UCSD-AML1 (cell line): Measurements from ENCODE around the gene MARK3.

Source experiments
- DNase-seq: peaks from one replicate; lab custom pipeline; 2025; ENCODE audit not compliant: unreplicated experiment; lab: John Stamatoyannopoulos, UW

The MARK3 gene

GRCh38 chr14:103535081-103535890, 150.1 kb downstream of the MARK3 start:
- no peak for DNase-seq

GRCh38 chr14:103535891-103536565, 150.8 kb downstream of the MARK3 start:
- no peak for DNase-seq

GRCh38 chr14:103536693-103537092, 151.5 kb downstream of the MARK3 start:
- no peak for DNase-seq

GRCh38 chr14:103537175-103537990, 152.2 kb downstream of the MARK3 start:
- no peak for DNase-seq

GRCh38 chr14:103538291-103539055, 153.3 kb downstream of the MARK3 start:
- DNase-seq: no peak

GRCh38 chr14:103539056-103539825, 154.0 kb downstream of the MARK3 start:
- DNase-seq: no peak

GRCh38 chr14:103540821-103541708, 155.8 kb downstream of the MARK3 start:
- DNase-seq: no peak

- DNase-seq: no peak
Measured at GRCh38 chr14:103541709-103542604, 156.7 kb downstream of the MARK3 start.

- no peak for DNase-seq
Measured at GRCh38 chr14:103542605-103543088, 157.4 kb downstream of the MARK3 start.

GRCh38 chr14:103543140-103543539, 157.9 kb downstream of the MARK3 start:
- no peak for DNase-seq

GRCh38 chr14:103543721-103544387, 158.6 kb downstream of the MARK3 start:
- no peak for DNase-seq

- DNase-seq: no peak
Measured at GRCh38 chr14:103544388-103545218, 159.4 kb downstream of the MARK3 start.

GRCh38 chr14:103545219-103545914, 160.2 kb downstream of the MARK3 start:
- DNase-seq: no peak

- DNase-seq: no peak
Measured at GRCh38 chr14:103545915-103546651, 160.9 kb downstream of the MARK3 start.
